NCI-H345 (cell line): Measurements from ENCODE around the gene HDAC4.

Experiments used
- DNase-seq: peaks from one replicate; lab custom pipeline; 2025; lab: John Stamatoyannopoulos, UW

The HDAC4 gene

DNA sequence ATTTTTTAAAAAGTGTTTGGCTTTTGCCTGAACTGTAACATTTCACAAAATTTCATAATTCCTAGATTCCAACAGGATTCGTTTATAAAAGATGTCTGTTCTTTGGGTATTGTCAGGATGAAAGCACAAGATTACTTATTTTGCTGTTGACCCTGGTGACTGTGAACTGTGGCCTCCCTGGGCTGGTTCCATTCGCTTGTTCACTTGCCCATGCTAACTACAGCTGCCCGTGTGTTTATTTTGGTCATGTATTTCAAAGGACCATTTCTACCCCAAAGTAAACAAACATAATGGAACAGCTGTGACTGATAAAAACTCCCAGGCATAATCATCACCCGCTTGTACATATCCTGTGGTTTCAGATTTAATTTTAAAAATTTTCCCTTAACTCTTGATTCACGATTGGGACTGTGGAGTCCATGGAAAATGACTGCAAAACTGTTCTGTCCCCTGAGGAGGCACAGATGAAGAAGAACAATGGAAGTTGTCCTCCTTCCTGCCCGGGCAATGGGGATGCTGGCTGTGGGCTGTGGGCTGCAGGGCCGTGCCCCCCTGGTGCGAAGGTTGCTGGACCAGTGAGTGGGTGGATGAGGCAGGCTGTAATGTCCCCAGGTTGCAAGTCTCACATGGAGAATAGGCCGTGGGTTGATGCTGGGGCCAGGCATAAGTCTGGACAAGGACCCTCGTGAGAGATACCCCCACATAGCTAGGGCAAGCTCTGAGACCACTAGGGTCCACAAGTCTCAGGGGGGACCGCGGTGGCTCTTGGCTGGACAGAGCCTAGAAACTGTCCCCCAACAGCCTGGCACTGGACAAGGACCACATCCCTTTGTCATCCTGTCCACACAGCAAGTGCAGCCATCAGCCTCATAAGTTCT is 28.9 kb upstream of the HDAC4 start:
- no peak for DNase-seq

DNA sequence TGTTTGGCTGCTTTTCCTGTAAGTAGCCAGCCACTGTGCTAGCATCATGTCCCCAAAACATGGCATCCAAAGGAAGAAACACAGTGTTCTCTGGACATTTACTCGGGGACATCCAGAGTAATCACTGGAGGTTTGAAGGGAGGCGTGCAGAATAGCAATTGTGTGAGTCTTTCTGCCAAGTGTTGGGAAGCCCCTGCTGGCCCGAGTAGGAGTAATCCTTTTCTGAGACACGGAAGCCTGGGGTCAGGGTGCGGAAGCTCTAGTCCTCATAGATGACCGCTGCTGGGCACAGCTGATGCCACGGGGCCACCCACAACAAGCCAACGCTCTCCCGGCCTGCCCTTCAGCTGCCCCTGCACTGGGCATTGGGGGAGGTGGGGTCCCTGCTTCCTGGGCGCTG is 24.8 kb upstream of the HDAC4 start:
- no peak for DNase-seq

DNA sequence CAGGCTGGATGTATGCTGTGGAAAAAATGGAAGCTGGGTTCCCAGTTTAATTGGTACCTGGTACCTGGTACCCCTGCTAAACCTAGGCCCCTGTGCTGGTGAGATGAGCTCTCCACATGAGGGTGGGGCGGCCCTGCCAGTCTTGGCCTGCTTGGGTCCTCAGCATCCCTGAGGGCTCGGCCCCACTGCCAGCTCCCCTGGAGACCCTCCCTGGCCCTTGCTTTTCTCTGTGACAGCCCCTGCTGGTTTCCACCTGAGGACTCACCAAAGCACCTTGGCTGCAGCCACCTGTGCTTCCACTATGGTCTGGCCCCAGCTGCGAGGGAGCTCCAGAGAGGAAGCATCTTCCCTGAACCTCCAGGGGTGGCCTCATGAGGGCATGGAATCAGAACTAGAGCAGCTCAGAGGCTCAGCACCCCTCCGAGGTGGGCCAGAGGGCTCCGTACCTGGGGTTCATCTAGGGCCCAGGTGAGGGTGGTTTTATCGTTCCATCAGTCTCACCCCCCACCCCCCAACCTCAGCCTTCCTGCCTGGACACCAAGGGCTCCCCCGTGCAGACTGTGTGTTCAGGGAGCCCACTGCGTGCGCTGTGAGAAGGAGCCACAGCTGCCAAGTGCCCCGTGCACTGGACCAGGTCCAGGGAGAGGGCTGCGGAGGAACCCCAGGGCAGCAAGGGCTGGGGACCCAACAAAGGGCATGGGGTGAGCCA is 23.7 kb upstream of the HDAC4 start:
- no peak for DNase-seq

DNA sequence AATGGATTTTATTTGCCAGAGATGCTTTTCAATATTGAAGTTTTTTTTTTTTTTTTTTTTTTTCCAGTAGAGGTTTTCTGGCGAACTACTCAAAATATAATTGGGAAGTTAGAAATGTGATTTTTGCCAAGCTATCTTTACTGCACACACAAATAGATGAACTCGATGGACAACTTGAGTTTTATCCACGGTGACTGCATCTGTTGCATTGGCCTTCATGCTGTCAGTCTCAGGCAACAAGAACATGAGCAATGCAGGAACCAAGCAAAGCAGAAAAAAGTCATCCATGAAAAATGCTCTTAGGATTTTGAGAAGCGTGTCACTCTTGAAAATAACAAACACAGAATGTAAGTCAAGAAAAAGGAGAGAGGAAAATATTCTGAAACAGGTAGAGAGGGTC is 22.7 kb upstream of the HDAC4 start:
- no peak for DNase-seq

DNA sequence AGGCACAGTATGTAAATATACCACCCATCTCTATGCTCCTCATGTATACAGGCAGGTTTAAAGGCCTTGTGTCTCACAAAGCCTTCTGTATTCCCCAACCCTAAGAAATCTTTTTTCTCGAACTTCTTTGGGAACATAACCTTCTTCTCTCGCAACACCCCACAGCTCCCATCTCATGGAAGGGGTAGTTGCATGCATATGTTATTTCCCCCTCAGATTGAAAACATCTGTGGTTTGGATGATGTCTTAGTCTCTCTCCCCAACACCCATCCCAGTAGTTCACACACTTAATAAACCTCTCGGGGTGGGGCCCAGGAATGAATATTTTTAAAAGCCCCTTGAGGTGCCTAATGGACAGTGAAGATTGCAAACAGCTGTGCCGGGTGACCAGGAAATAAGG is 21.0 kb upstream of the HDAC4 start:
- no peak for DNase-seq

DNA sequence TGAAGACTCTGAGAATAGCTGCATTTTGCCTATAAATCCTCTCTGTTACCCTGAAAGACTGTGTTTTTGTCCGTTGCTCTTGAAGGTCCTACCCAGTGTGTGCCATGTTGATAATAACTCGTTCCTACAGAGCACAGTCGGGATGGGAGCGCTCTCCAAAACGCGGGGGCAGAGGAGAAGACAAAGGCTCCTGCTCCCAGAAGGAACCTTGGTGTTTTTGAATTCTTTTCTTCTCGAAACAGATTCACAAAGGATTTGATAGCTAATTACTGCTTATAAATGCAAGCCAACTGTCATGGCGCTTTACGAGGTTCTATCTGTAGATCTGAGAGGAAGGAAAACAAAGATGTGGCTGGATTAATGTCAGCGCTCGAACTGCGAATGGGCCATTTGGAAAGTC is 19.3 kb upstream of the HDAC4 start:
- DNase-seq: no peak

DNA sequence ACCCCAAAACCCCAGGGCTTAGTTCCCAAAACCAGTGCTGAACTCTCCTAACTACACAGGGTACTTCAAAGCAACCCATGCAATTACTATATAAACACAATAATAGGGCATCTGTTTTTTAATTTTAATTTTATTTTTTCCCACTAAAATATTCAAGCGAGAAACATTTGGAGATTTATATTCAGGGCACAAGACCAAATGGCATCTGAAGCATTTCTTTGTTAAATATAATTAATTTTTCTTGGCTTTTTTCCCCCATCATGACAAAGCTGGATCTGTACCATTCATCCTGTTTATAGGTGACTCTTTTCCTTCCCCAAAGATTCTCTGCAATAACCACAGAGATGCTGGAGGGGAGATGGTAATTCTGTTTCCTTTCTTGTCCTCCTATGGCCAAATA is 18.1 kb upstream of the HDAC4 start:
- no peak for DNase-seq

DNA sequence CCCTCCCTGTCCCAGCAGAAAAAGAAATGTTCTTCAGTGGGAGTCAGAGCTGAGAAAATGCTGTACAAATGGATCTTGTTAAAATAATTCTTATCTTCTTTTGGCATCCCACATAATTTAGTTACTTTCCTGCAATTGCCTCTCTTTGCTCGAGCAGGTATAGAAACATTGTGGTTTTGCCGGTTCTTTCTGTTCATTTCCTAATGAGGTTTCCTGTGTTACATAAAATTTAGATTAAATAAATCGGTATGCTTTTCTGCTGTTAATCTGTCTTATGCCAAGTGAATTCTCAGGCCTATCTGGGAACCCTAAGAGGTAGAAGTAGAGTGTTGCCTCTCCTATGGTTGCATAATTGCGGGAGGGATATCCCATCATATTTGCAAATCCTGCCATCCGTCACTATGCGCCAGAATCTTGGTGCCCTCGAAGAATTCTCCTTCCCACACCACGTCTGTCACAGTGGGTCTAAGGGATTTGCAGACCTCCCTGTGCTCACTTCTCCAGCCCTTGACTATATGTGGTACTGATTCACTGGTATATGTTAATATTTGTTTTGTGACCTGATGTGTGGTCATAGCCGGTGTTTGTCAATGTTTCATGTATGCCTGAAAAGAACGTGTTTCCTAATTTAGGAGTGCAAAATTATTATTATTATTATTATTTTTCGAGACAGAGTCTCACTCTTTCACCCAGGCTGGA is 12.2 kb upstream of the HDAC4 start:
- no peak for DNase-seq

DNA sequence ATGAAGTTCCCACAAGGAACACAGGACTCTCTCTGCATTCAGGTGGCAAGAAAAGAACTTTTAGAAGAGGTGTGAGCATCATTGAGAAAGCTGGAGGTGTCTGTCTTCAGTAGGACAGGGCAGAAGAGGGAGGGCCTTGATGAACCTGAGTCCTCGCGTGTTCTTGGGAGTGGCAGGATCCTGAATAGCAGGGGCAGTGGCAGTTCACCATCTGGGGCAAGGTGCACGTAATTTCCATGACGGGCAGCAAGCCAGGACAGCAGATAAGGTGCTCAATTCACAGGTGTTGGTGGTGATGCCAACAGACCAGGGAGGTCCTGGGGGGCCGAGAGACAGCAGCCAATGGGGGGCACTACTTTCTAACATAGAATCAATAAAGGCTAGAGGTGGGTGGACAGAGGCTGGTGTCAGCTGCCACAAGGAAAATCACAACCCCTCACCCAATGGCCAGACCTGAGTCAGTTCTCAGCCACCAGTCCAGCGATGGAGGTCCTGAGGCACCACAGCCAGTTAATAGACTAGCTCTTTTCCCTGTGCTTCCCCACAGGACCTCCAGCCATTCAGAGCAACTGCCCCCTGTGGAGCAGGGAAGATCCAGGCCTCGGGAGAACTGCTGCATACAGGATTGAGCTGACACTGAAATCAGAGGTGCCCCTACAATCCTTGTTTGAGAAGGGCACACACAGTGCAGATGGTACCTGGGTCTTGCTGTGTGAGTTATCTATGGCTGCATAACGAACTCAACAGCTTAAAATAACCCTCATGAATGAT is 10.9 kb upstream of the HDAC4 start:
- no peak for DNase-seq

DNA sequence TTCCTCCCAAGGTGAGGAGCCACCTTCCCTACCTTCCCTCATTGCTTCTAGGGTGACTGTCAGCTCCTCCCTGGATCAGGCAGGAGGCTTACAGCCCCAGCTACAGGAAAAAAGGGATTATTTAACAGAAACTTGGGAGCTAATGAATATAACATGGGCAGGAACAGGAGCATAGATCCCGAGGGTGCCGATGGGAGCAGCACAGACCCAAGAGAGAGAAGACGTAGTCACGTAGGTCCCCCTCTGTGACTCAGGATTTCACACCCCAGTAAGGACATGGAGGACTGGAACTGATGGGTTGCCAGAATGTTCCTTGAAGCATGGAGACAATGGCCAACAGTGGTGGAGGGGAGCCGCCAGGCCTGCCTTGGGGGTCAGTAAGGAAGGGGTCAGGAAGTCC is 10.3 kb upstream of the HDAC4 start:
- DNase-seq: no peak

DNA sequence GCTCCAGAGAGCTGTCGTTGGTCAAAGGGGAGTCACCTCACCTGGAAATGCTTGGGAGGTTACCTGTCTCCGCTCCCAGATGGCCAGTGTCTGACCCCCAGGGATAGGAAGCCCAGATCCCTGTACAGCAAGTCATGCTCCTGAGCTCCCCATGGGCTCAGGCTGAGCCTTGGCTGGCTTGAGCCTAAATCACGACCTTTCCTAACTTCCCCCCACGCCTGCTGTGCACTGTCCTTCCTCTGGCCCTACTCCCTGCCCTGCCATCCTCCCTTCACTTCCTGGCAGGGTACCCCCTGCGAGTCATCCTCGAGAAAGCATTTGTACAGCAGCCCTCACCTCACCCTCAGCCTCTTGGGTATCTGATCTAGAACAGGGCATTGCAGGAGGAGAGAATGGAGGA is 9.2 kb upstream of the HDAC4 start:
- DNase-seq: no peak

DNA sequence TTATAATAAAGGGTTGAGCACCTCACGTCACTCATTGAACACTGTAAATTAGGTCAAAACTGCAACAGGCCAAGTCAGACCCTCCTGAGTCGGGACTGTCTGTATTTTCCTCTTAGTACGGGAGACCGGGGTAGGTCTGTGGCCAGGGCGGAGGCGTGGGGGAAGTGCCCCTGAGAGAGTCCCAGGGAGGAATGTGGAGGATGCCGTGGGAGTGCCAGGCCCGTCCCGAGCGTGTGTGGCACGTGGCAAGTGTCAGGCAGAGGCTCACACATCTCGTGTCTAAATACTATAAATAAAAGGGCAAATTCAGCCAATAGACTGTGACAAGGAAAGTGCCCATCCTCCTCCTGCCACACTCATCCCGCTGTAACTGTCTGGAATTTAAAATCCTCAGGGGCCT is 6.3 kb upstream of the HDAC4 start:
- DNase-seq: no peak

DNA sequence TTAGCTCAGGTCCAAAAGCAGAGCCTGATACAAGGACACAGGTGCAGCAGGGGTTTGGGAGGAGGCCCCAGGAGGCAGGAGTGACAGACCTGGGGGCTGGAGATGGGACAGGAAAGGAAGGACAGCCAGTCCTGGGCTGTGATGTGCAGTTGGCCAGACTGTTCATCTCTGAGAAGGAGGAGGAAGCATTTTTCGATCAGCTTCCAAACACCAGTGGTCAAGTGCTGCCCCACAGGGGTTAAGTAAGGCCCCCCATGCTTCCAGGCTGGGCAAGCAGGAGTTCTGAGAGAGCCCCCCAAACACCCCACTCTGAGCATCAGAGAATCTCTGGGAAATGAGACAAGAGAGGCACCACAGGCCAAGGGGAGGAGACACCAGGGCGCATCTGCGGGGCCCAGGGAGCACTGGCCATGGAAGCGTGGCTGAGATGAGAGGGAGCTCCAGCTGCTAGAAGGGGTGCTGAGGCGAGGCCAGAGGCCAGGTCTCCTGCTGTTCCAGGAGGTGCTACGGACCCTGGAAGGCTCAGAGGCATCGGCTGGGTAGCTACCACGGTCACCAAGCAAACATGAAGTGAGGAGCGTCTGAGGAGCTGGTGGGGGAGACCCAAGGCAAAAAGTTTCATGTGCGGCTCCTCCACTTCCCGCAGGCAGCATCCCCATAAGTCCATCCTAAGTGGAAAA is 5.6 kb upstream of the HDAC4 start:
- no peak for DNase-seq

DNA sequence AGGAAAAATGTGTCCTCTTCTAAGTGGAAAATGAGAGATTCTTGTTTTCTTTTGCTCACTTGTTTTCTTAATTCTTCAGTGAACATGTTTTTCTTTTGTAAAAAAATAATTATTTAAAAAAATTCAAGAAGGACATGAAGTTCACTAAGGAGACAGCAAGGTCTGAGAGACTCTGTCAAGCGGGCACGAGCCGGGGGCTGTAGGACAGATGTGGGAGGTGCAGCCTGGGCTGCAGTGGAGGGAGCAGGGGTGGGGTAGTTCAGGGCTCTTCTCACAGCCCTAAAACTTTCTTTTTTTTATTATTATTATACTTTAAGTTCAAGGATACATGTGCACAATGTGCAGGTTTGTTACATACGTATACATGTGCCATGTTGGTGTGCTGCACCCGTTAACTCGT is 4.3 kb upstream of the HDAC4 start:
- no peak for DNase-seq

DNA sequence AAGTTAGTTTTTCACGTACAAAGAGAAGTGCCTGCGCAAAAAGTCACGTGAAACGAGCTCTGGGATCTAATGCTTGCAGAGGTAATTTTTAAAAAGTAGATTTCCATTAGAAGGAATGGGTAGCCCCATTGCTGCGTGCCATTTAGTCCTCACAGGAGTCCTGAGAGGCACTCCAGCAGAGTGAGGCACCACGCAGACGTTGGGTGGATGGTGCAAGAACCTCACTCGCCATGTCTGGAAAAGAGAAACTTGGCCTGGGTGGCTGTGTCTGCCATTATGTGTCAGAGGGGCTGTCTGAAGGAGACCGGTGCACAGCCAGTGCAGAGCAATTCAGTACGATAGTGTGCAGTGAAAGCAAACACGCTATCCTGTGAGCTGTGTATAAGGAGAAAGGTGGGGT is 1.8 kb upstream of the HDAC4 start:
- no peak for DNase-seq

DNA sequence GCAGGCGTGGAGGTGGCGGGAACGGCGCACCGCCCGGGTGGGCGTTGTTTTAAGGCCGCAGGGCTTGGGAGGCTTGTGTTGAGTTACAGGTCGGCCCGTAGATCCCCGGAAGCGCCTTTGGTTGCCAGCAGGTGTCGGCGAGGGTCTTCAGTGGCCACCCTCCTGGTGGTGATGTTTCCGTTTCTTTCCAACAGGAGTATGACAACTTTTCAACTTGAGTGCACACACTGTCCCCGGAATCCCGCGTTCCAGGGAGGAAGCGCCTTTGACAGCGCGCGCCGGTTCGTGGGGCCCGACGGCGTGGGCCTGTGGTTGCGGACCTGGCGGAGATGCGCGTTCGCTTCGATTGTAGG is 1.0 kb upstream of the HDAC4 start:
- DNase-seq: peak; percentile 70

DNA sequence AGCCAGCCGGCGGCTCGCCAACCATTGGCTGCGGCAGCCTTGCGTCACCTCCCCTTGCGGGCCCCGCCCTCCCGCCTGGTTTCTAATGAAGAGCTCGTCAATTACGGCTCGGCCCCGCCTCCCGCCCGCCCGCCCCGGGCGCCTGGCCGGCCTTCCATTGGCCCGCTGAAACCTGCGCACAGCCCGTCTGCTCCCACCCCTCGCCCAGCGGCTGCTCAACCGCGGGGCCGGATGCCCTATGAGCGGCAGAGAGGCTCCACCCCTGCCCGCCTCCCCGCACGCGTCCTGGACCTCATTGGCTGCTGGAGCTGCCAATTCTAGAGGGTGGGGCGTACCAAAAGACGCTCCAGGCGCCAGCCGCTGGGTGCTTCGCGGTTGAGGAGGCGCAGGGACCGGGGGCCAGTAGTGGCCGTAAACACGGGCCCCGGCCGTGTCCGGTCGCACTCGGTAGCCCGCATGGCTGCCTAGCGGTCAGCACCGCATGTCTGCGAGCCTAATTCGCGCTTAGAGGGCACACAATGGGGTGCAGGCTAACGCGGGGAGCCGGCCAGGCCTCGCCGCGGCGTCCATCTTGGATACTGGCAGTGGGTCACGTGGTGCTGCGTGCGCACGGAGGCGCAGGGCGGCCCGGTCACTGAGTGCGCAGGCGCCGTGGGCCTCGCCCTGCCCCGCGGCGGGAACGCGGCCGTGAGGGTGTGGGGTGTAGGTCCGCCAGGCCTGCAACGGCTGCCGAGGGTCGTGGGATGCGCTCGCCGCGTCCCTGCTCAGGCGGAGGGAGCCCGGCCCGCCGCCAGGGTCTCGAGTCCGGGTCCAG is 454 bp upstream of the HDAC4 start:
- peak; percentile 99 for DNase-seq

DNA sequence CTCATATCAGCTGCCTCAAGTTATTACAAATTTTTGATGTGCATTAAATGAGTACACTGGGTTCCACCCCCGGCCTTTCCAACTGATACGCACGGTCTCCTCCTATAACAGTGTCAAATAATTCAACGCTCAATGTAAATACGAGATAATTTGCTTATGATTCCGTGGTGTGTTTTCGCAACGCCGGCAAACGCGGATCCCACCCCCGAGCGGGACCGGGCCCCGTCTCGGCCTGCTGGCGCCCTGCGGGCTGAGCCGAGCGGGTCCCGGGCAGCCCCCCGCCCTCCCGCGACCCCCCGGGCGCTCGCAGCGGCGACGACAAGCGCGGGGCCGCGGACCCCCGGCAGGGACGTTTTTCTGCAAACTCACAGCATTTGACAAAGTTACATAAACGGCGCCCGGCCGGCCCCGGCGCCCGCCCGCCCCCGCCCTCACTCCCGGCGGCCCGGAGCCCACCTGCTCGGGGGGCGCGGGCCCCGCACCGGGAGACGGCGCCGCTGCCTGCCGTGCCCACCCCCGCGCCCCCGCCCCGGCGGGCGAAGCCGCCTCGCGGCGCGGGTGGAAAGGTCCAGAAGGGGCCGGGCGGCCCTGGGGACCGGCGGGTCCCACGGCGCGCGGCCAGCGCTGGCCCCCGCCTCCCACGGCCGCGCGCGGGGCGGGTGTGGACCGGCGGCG is 762 bp downstream of the HDAC4 start:
- DNase-seq: no peak

DNA sequence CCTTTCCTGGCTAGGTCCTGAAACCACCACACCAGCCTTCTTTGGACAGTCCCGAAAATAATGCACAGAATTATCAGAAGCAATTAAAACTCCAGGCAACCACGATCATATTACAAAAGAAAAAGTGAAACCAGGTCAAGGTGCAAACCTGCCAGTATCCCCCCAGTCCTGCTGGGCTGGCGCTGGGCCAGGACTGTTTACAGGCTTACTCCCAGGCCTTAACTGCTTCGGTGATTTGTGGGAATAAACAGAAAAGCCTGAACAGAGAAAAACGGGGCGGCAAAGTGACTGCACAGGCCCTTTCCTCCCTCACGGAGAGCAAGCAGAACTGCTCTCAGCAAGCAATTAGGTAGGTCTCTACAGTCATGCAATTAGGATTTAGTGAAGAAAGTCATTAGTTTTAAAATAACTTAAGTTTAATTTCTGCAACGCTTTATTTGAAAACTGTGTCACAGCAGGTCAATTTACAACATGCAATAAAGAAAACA is 1.3 kb downstream of the HDAC4 start:
- peak; percentile 17 for DNase-seq

DNA sequence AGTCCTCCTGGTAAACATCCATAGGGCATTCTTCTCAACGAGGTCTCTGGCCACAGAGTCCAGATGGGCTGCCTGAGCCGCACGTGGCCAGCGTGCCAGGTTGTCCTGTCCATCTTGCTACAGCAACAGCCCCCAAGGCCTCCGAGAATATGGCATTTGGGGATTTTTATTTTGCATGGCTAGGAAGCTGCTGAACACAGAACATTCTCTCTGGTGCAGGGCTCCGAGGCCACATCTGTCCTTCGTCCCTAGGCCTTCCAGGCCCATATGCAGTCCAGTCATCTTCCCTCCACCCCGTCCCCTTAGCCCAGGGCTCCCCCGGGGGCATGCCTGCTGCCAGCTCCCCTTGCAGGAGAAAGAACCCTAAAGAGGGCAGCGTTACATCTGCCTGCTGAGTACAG is 2.3 kb downstream of the HDAC4 start:
- DNase-seq: no peak
